NCI-H748 treated with DMSO at 0.1 percent for 48 hours (cell line): ENCODE data around the gene DDX31.
A peak's percentile ranks its signal among the peaks of the same experiment; 100 is the strongest.
"Not testable (repeated sequence)": the region's sequence is repeated elsewhere in the genome, so short reads cannot be mapped to it uniquely, and the experiment has no call there.

Experiments
- DNase-seq: peaks from one replicate; lab custom pipeline; 2025; lab: John Stamatoyannopoulos, UW

The DDX31 gene

GRCh38 chr9:132669698-132670456, at the start of gene DDX31:
TSS of gene DDX31 (minus strand) at chr9:132669983. CDS start at chr9:132669934, 49 bp downstream.
- DNase-seq: peak; percentile 65

GRCh38 chr9:132718381-132718928, 48.7 kb upstream of the DDX31 start:
- DNase-seq: not testable (repeated sequence)

GRCh38 chr9:132717326-132717945, 47.7 kb upstream of the DDX31 start:
- no peak for DNase-seq

- no peak for DNase-seq
Observed at GRCh38 chr9:132716007-132716406, 46.2 kb upstream of the DDX31 start.

- no peak for DNase-seq
Observed at GRCh38 chr9:132712753-132713152, 43.0 kb upstream of the DDX31 start.

- DNase-seq: no peak
Observed at GRCh38 chr9:132711846-132712245, 42.1 kb upstream of the DDX31 start.

- not testable (repeated sequence) for DNase-seq
Observed at GRCh38 chr9:132711152-132711551, 41.4 kb upstream of the DDX31 start.

- DNase-seq: no peak
Observed at GRCh38 chr9:132710333-132710732, 40.5 kb upstream of the DDX31 start.

- no peak for DNase-seq
Observed at GRCh38 chr9:132708769-132709430, 39.1 kb upstream of the DDX31 start.

- no peak for DNase-seq
Observed at GRCh38 chr9:132708239-132708638, 38.5 kb upstream of the DDX31 start.

GRCh38 chr9:132703336-132703735, 33.6 kb upstream of the DDX31 start:
- DNase-seq: no peak

- DNase-seq: no peak
Observed at GRCh38 chr9:132702254-132702653, 32.5 kb upstream of the DDX31 start.

- DNase-seq: no peak
Observed at GRCh38 chr9:132699956-132700355, 30.2 kb upstream of the DDX31 start.

GRCh38 chr9:132698989-132699388, 29.2 kb upstream of the DDX31 start:
- DNase-seq: no peak

GRCh38 chr9:132697230-132697629, 27.4 kb upstream of the DDX31 start:
- no peak for DNase-seq

- no peak for DNase-seq
Observed at GRCh38 chr9:132694144-132694543, 24.4 kb upstream of the DDX31 start.

- no peak for DNase-seq
Observed at GRCh38 chr9:132690696-132691095, 20.9 kb upstream of the DDX31 start.

GRCh38 chr9:132683873-132684272, 14.1 kb upstream of the DDX31 start:
- no peak for DNase-seq

- no peak for DNase-seq
Observed at GRCh38 chr9:132681561-132681960, 11.8 kb upstream of the DDX31 start.

GRCh38 chr9:132679946-132680625, 10.3 kb upstream of the DDX31 start:
- DNase-seq: no peak

GRCh38 chr9:132677976-132678375, 8.2 kb upstream of the DDX31 start:
- no peak for DNase-seq

GRCh38 chr9:132674485-132674884, 4.7 kb upstream of the DDX31 start:
- no peak for DNase-seq
